Endothelial cell of umbilical vein (primary cell): Measurements from ENCODE around the gene GADD45GIP1. TPM values are rescaled to one million over a fixed set of nuclear protein-coding genes. Genes with fewer than 3 reads are reported as not detected.

Experiments
- BruUV-seq: library from RNA; stranded (reverse); fragments of 400-500 nt; replicated peaks from 2 replicates; lab custom pipeline; 2021; lab: Mats Ljungman, UMichigan
- CTCF ChIA-PET: fragments of 300-600, 350-600 bp; sonication (Branson Sonifier 250); formaldehyde crosslinking; loops from one replicate; lab custom pipeline; 2021; ENCODE audit warnings: antibody characterized with exemption, inconsistent platforms; lab: Charles Lee
- POLR2A ChIA-PET: fragments of 300-600, 350-600 bp; sonication (Branson Sonifier 250); formaldehyde crosslinking; loops from one replicate; lab custom pipeline; 2021; ENCODE audit warnings: antibody characterized with exemption, inconsistent platforms; lab: Charles Lee
- DNase-seq: peaks from one replicate; pipeline ENCODE4 v3.0.0-alpha.2; 2011; ENCODE audit warnings: low read depth, low spot score
- FAIRE-seq: peaks from 2 replicates; lab custom pipeline; 2011; peaks lifted over from hg19 to GRCh38; lab: Jason Lieb, UNC
- H2AFZ ChIP-seq: 2 replicates; pipeline ENCODE4 v1.6.0; 2012; ENCODE audit warnings: low read depth, low read length, control low read depth, inconsistent platforms
- H3K27ac ChIP-seq: 2 replicates; pipeline ENCODE4 v1.5.1; 2011; ENCODE audit warnings: low read depth, mild to moderate bottlenecking, control low read depth, low read length, moderate library complexity; ENCODE audit not compliant: insufficient read depth
- H3K27me3 ChIP-seq, 2 experiments: 2 replicates each; pipeline versions ENCODE4 v1.6.0 to v1.6.1; 2011; ENCODE audit warnings: low read length in 2 of 2, mixed read lengths in 1 of 2; ENCODE audit not compliant: control insufficient read depth in 2 of 2, insufficient read depth in 2 of 2
- H3K36me3 ChIP-seq, 2 experiments: 2 replicates in 1 of 2; 3 replicates in 1 of 2; pipeline ENCODE4 v1.5.1; 2011; ENCODE audit warnings: low read length in 2 of 2, mild to moderate bottlenecking in 1 of 2, moderate library complexity in 1 of 2; ENCODE audit not compliant: control insufficient read depth in 2 of 2, insufficient read depth in 2 of 2; ENCODE audit errors: extremely low read depth in 1 of 2
- H3K4me1 ChIP-seq: 3 replicates; pipeline ENCODE4 v1.5.1; 2011; ENCODE audit warnings: mild to moderate bottlenecking, low read length; ENCODE audit not compliant: control insufficient read depth, insufficient read depth; ENCODE audit errors: extremely low read depth
- H3K4me2 ChIP-seq: 2 replicates; pipeline ENCODE4 v1.6.1; 2011; ENCODE audit warnings: low read length, control low read depth, mixed read lengths; ENCODE audit not compliant: insufficient read depth
- H3K4me3 ChIP-seq, 3 experiments: fragments of 200-600 bp in 1 of 3; sonication (generic), shearing (Covaris generic) in 1 of 3; replicated peaks in 1 of 3; 2 replicates each; pipeline ENCODE4 v1.5.1; 2011 to 2016; ENCODE audit warnings: control low read depth in 3 of 3, low read length in 3 of 3, mild to moderate bottlenecking in 2 of 3, inconsistent platforms in 1 of 3, low read depth in 1 of 3, moderate library complexity in 1 of 3; ENCODE audit not compliant: insufficient read depth in 1 of 3
- H3K79me2 ChIP-seq: 2 replicates; pipeline ENCODE4 v1.6.0; 2012; ENCODE audit warnings: low read length, inconsistent platforms; ENCODE audit not compliant: control insufficient read depth, insufficient read depth
- H3K9ac ChIP-seq: replicated peaks from 2 replicates; pipeline ENCODE3; 2011; ENCODE audit warnings: low read length, control low read depth; ENCODE audit not compliant: insufficient read depth; ENCODE audit errors: extremely low read depth
- H3K9me1 ChIP-seq: replicated peaks from 3 replicates; pipeline ENCODE4 v1.6.0; 2011; ENCODE audit warnings: mild to moderate bottlenecking, low read length; ENCODE audit not compliant: control insufficient read depth, insufficient read depth; ENCODE audit errors: extremely low read depth
- H3K9me3 ChIP-seq: replicated peaks from 2 replicates; pipeline ENCODE4 v1.5.1; 2012; ENCODE audit warnings: low read length, inconsistent platforms; ENCODE audit not compliant: control insufficient read depth, insufficient read depth
- H4K20me1 ChIP-seq: replicated peaks from 2 replicates; pipeline ENCODE3; 2011; ENCODE audit warnings: mild to moderate bottlenecking, low read length; ENCODE audit not compliant: control insufficient read depth, insufficient read depth; ENCODE audit errors: extremely low read depth
- EZH2 ChIP-seq: IDR thresholded peaks from 2 replicates; pipeline ENCODE4 v1.6.1; 2012; ENCODE audit warnings: borderline replicate concordance, low read depth, mild to moderate bottlenecking, moderate library complexity, low read length, inconsistent platforms; ENCODE audit not compliant: severe bottlenecking
- FOS ChIP-seq: IDR thresholded peaks from 2 replicates; pipeline ENCODE4 v1.6.1; 2011; ENCODE audit warnings: mild to moderate bottlenecking, low read length, moderate library complexity, borderline replicate concordance; ENCODE audit not compliant: insufficient read depth
- GATA2 ChIP-seq: IDR thresholded peaks from 2 replicates; pipeline ENCODE4 v1.7.0; 2011; ENCODE audit warnings: low read depth, mild to moderate bottlenecking, moderate library complexity, mixed read lengths, low read length; ENCODE audit not compliant: insufficient read length, insufficient read depth
- JUN ChIP-seq: IDR thresholded peaks from 2 replicates; pipeline ENCODE4 v1.6.1; 2011; ENCODE audit warnings: borderline replicate concordance, low read depth; ENCODE audit not compliant: insufficient read length, insufficient read depth
- MYC ChIP-seq: IDR thresholded peaks from one replicate; pipeline ENCODE4 v1.6.1; 2011; ENCODE audit warnings: mild to moderate bottlenecking, low read depth, low read length
- POLR2A ChIP-seq: IDR thresholded peaks from 2 replicates; pipeline ENCODE4 v1.6.1; 2012; ENCODE audit warnings: low read depth, mild to moderate bottlenecking, control low read depth, low read length
- POLR2AphosphoS5 ChIP-seq: IDR thresholded peaks from 2 replicates; pipeline ENCODE4 v1.6.1; 2012; ENCODE audit warnings: low read depth, mild to moderate bottlenecking, control low read depth, low read length, moderate library complexity; ENCODE audit not compliant: insufficient read depth
- dilution Hi-C: fragments of 300-500 bp; cut with MboI; formaldehyde crosslinking; loops from one replicate; pipeline ENCODE4 v1.15.0; 2019; ENCODE audit warnings: low sequenced_read_pairs; ENCODE audit not compliant: extremely low pct_ligation_motif_present
- intact Hi-C: fragments of 100-400 bp; cut with micrococcal nuclease; formaldehyde crosslinking; loops from one replicate; pipeline ENCODE4 v1.10.0; 2022
- polyA plus RNA-seq, 4 experiments: library from polyadenylated mRNA; depleted of rRNA in 3 of 4; stranded (reverse) in 3 of 4; unstranded in 1 of 4; fragments of >200 nt; gene quantifications; 2 replicates each; pipeline versions ENCODE4 v1.2.1 to v1.2.3, GENCODE V29; 2011 to 2012; ENCODE audit warnings: missing spikeins in 1 of 4
- total RNA-seq: library from RNA; stranded (reverse); gene quantifications from 2 replicates; pipeline ENCODE4 v1.2.3, GENCODE V29; 2021
- TF ChIP-seq, protein P1 (sequence below): IDR thresholded peaks from 2 replicates; pipeline ENCODE4 v1.6.1; 2011; ENCODE audit not compliant: insufficient read depth, insufficient read length
- TF ChIP-seq, protein P2 (sequence below), 2 donors: IDR thresholded peaks; 1 replicate in 1 of 2; 2 replicates in 1 of 2; pipeline ENCODE4 v1.5.1; 2011; ENCODE audit warnings: low read length in 2 of 2, mild to moderate bottlenecking in 2 of 2, moderate library complexity in 2 of 2, control low read depth in 1 of 2, inconsistent platforms in 1 of 2, low read depth in 1 of 2; ENCODE audit not compliant: insufficient read depth in 1 of 2; ENCODE audit errors: extremely low read depth in 1 of 2

Gene GADD45GIP1
- total and polyA plus RNA-seq, 2 donors (not counting 3 experiments of a cell fraction or from before 2014, with no cell fraction given), result 32.8 to 38.3 TPM

DNA sequence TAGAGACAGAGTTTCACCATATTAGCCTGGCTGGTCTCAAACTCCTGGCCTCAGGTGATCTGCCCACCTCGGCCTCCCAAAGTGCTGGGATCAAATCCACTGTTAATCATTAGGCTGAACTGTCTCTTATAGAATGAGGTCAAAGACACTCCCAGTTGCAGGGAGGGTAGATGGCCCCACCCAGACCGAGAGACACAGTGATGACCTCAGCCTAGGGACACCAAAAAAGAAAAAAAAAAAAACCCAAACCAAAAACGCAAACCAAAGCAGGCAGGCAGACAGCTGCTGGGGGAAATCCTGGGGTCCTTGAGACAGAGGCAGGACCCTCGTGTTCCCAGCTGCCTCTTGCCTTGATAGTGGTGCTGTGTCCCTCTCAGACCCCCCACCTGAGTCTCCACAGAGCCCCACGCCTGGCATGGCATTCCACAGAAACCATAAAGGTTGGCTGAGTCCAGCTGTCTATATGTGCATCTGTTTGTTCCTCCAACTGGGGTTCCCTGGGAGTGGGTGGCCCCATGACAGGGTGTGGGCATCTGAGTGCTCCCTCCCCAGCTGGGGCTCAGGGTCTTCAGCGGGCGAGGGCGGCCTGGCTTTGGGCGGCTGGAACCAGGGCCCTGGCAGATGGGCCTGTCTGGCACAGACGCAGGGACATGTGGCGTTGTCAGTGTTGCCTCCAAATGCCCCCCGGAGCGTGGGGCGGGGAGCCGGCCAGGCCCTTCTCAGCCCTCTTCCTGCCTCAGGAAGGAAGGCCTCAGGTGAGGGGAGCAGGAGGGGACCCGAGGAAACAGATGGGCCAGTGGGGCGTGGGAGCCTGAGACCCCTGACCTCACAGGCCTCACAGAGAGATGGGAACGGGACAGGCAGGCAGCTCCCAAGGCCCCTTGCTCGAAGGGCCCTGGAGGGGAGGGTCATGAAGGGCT, 17.5 kb upstream of the GADD45GIP1 start:
- no peak for TF ChIP-seq EZH2
- no peak for TF ChIP-seq POLR2A
- TF ChIP-seq POLR2AphosphoS5, result no peak
- no peak for TF ChIP-seq FOS
- TF ChIP-seq, protein P1, sequence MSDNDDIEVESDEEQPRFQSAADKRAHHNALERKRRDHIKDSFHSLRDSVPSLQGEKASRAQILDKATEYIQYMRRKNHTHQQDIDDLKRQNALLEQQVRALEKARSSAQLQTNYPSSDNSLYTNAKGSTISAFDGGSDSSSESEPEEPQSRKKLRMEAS, result no peak
- TF ChIP-seq JUN, result no peak
- TF ChIP-seq GATA2, result no peak
- no peak for TF ChIP-seq MYC
- TF ChIP-seq, protein P2, sequence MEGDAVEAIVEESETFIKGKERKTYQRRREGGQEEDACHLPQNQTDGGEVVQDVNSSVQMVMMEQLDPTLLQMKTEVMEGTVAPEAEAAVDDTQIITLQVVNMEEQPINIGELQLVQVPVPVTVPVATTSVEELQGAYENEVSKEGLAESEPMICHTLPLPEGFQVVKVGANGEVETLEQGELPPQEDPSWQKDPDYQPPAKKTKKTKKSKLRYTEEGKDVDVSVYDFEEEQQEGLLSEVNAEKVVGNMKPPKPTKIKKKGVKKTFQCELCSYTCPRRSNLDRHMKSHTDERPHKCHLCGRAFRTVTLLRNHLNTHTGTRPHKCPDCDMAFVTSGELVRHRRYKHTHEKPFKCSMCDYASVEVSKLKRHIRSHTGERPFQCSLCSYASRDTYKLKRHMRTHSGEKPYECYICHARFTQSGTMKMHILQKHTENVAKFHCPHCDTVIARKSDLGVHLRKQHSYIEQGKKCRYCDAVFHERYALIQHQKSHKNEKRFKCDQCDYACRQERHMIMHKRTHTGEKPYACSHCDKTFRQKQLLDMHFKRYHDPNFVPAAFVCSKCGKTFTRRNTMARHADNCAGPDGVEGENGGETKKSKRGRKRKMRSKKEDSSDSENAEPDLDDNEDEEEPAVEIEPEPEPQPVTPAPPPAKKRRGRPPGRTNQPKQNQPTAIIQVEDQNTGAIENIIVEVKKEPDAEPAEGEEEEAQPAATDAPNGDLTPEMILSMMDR (IDR thresholded peaks at IDR 0.05; ENCODE audit: extremely low read depth in 1 of 2, insufficient read depth in 1 of 2, low read depth in 1 of 2, low read length in 2 of 2), result no peak
- no peak overlapping the region for H3K27ac ChIP-seq
- ChIA-PET POLR2A (no interaction called here), CTCF (interaction anchor here (0.9 to 13.4 kb wide), 4 partner anchors 8 to 119 kb away, joined by 3 to 543 read pairs (median 60); no protein-coding TSS in a partner anchor)
- H4K20me1 ChIP-seq, result no peaks in the 10 kb centered on the region
- H3K9me1 ChIP-seq, result no peaks in the 10 kb centered on the region
- H3K4me3 ChIP-seq, result no peak overlapping the region
- DNase-seq (no peak), FAIRE-seq (no peak)
- no peaks in the 10 kb centered on the region for H3K27me3 ChIP-seq
- no peak overlapping the region for H2AFZ ChIP-seq
- H3K9ac ChIP-seq, result no peak overlapping the region
- intact Hi-C loops, result loop anchor here (5.0 kb wide), 1 partner anchor 178 kb away; the partner anchor contains the start of genes IER2 and STX10
- no TSS peak for BruUV-seq
- dilution Hi-C loops, result no loop called here
- H3K4me1 ChIP-seq, result no peaks in the 10 kb centered on the region
- H3K79me2 ChIP-seq, result no peaks in the 10 kb centered on the region
- H3K4me2 ChIP-seq, result no peak overlapping the region
- no peaks in the 10 kb centered on the region for H3K9me3 ChIP-seq
- no peaks in the 10 kb centered on the region for H3K36me3 ChIP-seq
